HepG2 (cell line): Measurements from ENCODE around the gene CGREF1. TPM values are rescaled to one million over a fixed set of nuclear protein-coding genes. Genes with fewer than 3 reads are reported as not detected.

ENCODE experiments used
- ARID2 ChIP-seq: sonication (generic); formaldehyde crosslinking; IDR thresholded peaks from 2 replicates; pipeline ENCODE4 v1.8.1; 2022; ENCODE audit warnings: mild to moderate bottlenecking, missing genetic modification reagents, borderline replicate concordance
- BRD4 ChIP-seq: sonication (generic); formaldehyde crosslinking; IDR thresholded peaks from 2 replicates; pipeline ENCODE4 v1.4.0; 2020; ENCODE audit warnings: missing genetic modification reagents
- ERF ChIP-seq: IDR thresholded peaks from 2 replicates; pipeline ENCODE4 v1.6.1; 2018; ENCODE audit warnings: missing biosample characterization, missing genetic modification reagents
- GFI1 ChIP-seq: sonication (generic); formaldehyde crosslinking; IDR thresholded peaks from 2 replicates; pipeline ENCODE4 v1.5.0; 2020; ENCODE audit warnings: missing genetic modification reagents, mild to moderate bottlenecking, borderline replicate concordance
- JDP2 ChIP-seq: sonication (generic); formaldehyde crosslinking; IDR thresholded peaks from 2 replicates; pipeline ENCODE4 v1.8.1; 2022; ENCODE audit warnings: missing genetic modification reagents, borderline replicate concordance
- PAF1 ChIP-seq: IDR thresholded peaks from 2 replicates; pipeline ENCODE4 v1.6.1; 2016; ENCODE audit warnings: missing genetic modification reagents, missing compliant biosample characterization
- POGZ ChIP-seq: sonication (generic); formaldehyde crosslinking; IDR thresholded peaks from 2 replicates; pipeline ENCODE4 v1.4.0; 2020; ENCODE audit warnings: mild to moderate bottlenecking, missing genetic modification reagents
- SNRNP70 ChIP-seq: fragments of 200-400 bp; formaldehyde crosslinking; IDR thresholded peaks from 2 replicates; pipeline ENCODE4 v1.6.1; 2017; ENCODE audit warnings: mild to moderate bottlenecking, low read depth, low read length, moderate library complexity
- SRSF1 ChIP-seq: fragments of 200-400 bp; formaldehyde crosslinking; optimal IDR thresholded peaks from 2 replicates; pipeline ENCODE3; 2017; ENCODE audit warnings: mild to moderate bottlenecking, low read depth, low read length, moderate library complexity
- SRSF4 ChIP-seq: fragments of 200-400 bp; formaldehyde crosslinking; IDR thresholded peaks from one replicate; pipeline ENCODE4 v1.6.1; 2018; ENCODE audit warnings: mild to moderate bottlenecking, low read depth, low read length, moderate library complexity; ENCODE audit not compliant: poor library complexity, severe bottlenecking
- ZC3H4 ChIP-seq: sonication (generic); formaldehyde crosslinking; IDR thresholded peaks from 2 replicates; pipeline ENCODE4 v1.4.0; 2020; ENCODE audit warnings: missing genetic modification reagents, borderline replicate concordance
- ZFY ChIP-seq: sonication (generic); formaldehyde crosslinking; IDR thresholded peaks from 2 replicates; pipeline ENCODE4 v1.4.0; 2020; ENCODE audit warnings: missing genetic modification reagents
- ZNF160 ChIP-seq: sonication (generic); formaldehyde crosslinking; IDR thresholded peaks from 2 replicates; pipeline ENCODE4 v1.8.0; 2022; ENCODE audit warnings: mild to moderate bottlenecking, inconsistent platforms, missing genetic modification reagents
- ZNF329 ChIP-seq: sonication (generic); formaldehyde crosslinking; IDR thresholded peaks from 2 replicates; pipeline ENCODE4 v1.9.0; 2021; ENCODE audit warnings: low read depth, mild to moderate bottlenecking, missing genetic modification reagents
- ZNF431 ChIP-seq: sonication (generic); formaldehyde crosslinking; IDR thresholded peaks from 2 replicates; pipeline ENCODE4 v1.9.0; 2022; ENCODE audit warnings: missing genetic modification reagents, low read depth, mild to moderate bottlenecking, borderline replicate concordance
- ZNF562 ChIP-seq: sonication (generic); formaldehyde crosslinking; IDR thresholded peaks from 2 replicates; pipeline ENCODE4 v1.8.0; 2022; ENCODE audit warnings: missing genetic modification reagents, borderline replicate concordance
- ZNF883 ChIP-seq: sonication (generic); formaldehyde crosslinking; IDR thresholded peaks from 2 replicates; pipeline ENCODE4 v1.5.1; 2020; ENCODE audit warnings: mild to moderate bottlenecking, missing genetic modification reagents; ENCODE audit errors: not compliant biosample characterization
- polyA plus RNA-seq, 8 experiments: library from polyadenylated mRNA; depleted of rRNA in 3 of 8; stranded (reverse) in 7 of 8; unstranded in 1 of 8; fragments of >200 nt; fragmentation: Illumina TruSeq in 4 of 8; extraction: Trizol in 4 of 8; gene quantifications; 2 replicates each; pipeline versions ENCODE4 v1.2.1 to v1.2.3, GENCODE V29; 2011 to 2016; ENCODE audit warnings: low read depth in 4 of 8, missing spikeins in 1 of 8, mixed read lengths in 1 of 8; ENCODE audit not compliant: insufficient read depth in 1 of 8
- total RNA-seq, 5 experiments: library from RNA; depleted of rRNA; stranded (reverse); fragments of >200 nt; fragmentation: Illumina TruSeq; extraction: Trizol; gene quantifications; 2 replicates each; pipeline ENCODE4 v1.2.3, GENCODE V29; 2016; ENCODE audit warnings: low read depth in 1 of 5
- TF ChIP-seq, protein P1 (sequence below): sonication (generic); formaldehyde crosslinking; IDR thresholded peaks from 2 replicates; pipeline ENCODE4 v1.5.0; 2020; ENCODE audit warnings: missing genetic modification reagents
- TF ChIP-seq, protein P2 (sequence below): sonication (generic); formaldehyde crosslinking; IDR thresholded peaks from 2 replicates; pipeline ENCODE4 v1.5.1; 2020; ENCODE audit warnings: mild to moderate bottlenecking, missing genetic modification reagents, moderate library complexity
- TF ChIP-seq, protein P3 (sequence below): IDR thresholded peaks from 2 replicates; pipeline ENCODE4 v1.6.1; 2016; ENCODE audit warnings: missing genetic modification reagents, missing compliant biosample characterization
- TF ChIP-seq, protein P4 (sequence below): conservative IDR thresholded peaks from 2 replicates; pipeline ENCODE4 v1.6.1; 2018; ENCODE audit warnings: missing genetic modification reagents
- TF ChIP-seq, protein P5 (sequence below), 2 experiments: sonication (generic) in 1 of 2; formaldehyde crosslinking in 1 of 2; IDR thresholded peaks; 2 replicates each; pipeline versions ENCODE4 v1.4.0 to v1.6.1; 2018 to 2020; ENCODE audit warnings: missing genetic modification reagents in 2 of 2, borderline replicate concordance in 1 of 2, low read depth in 1 of 2, mild to moderate bottlenecking in 1 of 2, missing biosample characterization in 1 of 2

The CGREF1 gene
- total and polyA plus RNA-seq, 2 of the 13 experiments (the other 11 are each of a cell fraction or from before 2014, with no cell fraction given): 13.9 to 23.4 TPM

DNA sequence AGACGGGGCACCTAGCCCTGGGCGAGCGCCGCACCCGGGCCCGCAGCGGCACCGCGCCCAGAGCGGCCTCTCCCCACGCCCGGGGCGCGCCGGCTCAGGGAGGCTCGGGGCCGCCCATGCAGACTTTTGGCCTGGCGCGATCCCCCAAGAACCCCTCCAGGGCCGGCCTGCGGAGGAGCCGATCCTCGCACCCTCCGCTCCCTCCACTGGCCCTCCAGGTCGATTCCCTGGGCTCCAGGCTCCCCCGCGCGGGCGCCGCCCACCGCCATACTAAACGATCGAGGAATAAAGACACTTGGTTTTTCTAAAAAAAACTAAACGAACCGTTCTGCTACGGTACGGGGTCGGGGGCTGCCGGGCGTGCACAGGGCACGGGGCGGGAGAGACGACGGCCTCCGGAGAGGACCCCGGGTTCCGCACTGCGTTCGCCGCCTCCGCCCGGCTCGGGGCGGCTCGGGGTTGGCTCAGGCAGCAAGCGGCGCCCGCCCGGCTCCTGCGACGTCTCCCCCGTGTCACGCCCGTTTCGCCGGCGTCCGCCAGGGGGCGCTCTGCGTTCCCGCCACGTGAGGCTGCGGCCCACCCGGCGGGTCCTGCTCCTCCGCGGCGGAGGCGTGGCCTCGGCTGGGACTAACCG lies 32.7 kb downstream of the CGREF1 start (continued):
- TF ChIP-seq JDP2 (no peak; the same call in 1 of the 2 replicates), ZNF160 (peak; percentile 8; the same call in 1 of the 2 replicates), ERF (peak; percentile 88), ZNF329 (CRISPR knock-in tag) (peak; percentile 50), BRD4 (CRISPR knock-in tag) (peak; percentile 66; the same call in 1 of the 2 replicates), ZNF562 (CRISPR knock-in tag) (no peak), ZC3H4 (CRISPR knock-in tag) (no peak), ARID2 (no peak), ZNF883 (peak; percentile 34), ZFY (CRISPR knock-in tag) (no peak), GFI1 (no peak), SRSF4 (no peak), SRSF1 (no peak), PAF1 (no peak), POGZ (CRISPR knock-in tag) (no peak), ZNF431 (CRISPR knock-in tag) (peak; percentile 78; the same call in 1 of the 2 replicates), SNRNP70 (no peak)
- TF ChIP-seq, protein P1, sequence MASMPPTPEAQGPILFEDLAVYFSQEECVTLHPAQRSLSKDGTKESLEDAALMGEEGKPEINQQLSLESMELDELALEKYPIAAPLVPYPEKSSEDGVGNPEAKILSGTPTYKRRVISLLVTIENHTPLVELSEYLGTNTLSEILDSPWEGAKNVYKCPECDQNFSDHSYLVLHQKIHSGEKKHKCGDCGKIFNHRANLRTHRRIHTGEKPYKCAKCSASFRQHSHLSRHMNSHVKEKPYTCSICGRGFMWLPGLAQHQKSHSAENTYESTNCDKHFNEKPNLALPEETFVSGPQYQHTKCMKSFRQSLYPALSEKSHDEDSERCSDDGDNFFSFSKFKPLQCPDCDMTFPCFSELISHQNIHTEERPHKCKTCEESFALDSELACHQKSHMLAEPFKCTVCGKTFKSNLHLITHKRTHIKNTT (CRISPR knock-in tag): no peak
- TF ChIP-seq, protein P2, sequence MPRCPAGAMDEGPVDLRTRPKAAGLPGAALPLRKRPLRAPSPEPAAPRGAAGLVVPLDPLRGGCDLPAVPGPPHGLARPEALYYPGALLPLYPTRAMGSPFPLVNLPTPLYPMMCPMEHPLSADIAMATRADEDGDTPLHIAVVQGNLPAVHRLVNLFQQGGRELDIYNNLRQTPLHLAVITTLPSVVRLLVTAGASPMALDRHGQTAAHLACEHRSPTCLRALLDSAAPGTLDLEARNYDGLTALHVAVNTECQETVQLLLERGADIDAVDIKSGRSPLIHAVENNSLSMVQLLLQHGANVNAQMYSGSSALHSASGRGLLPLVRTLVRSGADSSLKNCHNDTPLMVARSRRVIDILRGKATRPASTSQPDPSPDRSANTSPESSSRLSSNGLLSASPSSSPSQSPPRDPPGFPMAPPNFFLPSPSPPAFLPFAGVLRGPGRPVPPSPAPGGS (CRISPR knock-in tag): 0 out of 2 replicates have a peak, but pooled peaks have one; percentile 52
- TF ChIP-seq, protein P3, sequence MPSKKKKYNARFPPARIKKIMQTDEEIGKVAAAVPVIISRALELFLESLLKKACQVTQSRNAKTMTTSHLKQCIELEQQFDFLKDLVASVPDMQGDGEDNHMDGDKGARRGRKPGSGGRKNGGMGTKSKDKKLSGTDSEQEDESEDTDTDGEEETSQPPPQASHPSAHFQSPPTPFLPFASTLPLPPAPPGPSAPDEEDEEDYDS: peak; percentile 42; the same call in 1 of the 2 replicates
- TF ChIP-seq, protein P4, sequence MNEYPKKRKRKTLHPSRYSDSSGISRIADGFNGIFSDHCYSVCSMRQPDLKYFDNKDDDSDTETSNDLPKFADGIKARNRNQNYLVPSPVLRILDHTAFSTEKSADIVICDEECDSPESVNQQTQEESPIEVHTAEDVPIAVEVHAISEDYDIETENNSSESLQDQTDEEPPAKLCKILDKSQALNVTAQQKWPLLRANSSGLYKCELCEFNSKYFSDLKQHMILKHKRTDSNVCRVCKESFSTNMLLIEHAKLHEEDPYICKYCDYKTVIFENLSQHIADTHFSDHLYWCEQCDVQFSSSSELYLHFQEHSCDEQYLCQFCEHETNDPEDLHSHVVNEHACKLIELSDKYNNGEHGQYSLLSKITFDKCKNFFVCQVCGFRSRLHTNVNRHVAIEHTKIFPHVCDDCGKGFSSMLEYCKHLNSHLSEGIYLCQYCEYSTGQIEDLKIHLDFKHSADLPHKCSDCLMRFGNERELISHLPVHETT (CRISPR knock-in tag): peak; percentile 73; the same call in 1 of the 2 replicates
- TF ChIP-seq, protein P5, sequence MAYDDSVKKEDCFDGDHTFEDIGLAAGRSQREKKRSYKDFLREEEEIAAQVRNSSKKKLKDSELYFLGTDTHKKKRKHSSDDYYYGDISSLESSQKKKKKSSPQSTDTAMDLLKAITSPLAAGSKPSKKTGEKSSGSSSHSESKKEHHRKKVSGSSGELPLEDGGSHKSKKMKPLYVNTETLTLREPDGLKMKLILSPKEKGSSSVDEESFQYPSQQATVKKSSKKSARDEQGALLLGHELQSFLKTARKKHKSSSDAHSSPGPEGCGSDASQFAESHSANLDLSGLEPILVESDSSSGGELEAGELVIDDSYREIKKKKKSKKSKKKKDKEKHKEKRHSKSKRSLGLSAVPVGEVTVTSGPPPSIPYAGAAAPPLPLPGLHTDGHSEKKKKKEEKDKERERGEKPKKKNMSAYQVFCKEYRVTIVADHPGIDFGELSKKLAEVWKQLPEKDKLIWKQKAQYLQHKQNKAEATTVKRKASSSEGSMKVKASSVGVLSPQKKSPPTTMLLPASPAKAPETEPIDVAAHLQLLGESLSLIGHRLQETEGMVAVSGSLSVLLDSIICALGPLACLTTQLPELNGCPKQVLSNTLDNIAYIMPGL (CRISPR knock-in tag; IDR thresholded peaks at IDR 0.05; ENCODE audit: borderline replicate concordance in 1 of 2, low read depth in 1 of 2): peak; percentile 96
